PC-9 (cell line): ENCODE data around the gene NRSN1.

Source experiments
- CTCF ChIP-seq: fragments of 200-600 bp; sonication (generic); conservative IDR thresholded peaks from 2 replicates; pipeline ENCODE4 v1.6.1; 2017; ENCODE audit warnings: mixed run types, antibody characterized with exemption, mild to moderate bottlenecking, moderate library complexity
- EZH2 ChIP-seq: fragments of 200-600 bp; sonication (generic); IDR thresholded peaks from 2 replicates; pipeline ENCODE4 v1.8.0; 2017; ENCODE audit warnings: antibody characterized with exemption, low read depth

- no peak for TF ChIP-seq CTCF
- TF ChIP-seq EZH2 = no peak
Measured at GRCh38 chr6:24108056-24108455, 18.0 kb upstream of the NRSN1 start.
